ENCODE results near the gene S100A10.

S100A10 gene

GRCh38 chr1:151960780-151961513 lies 32.7 kb downstream of the S100A10 start:
- DNase-seq, result no peak

- DNase-seq, result peak; percentile 52
These were observed 34.7 kb downstream of the S100A10 start for GRCh38 chr1:151958959-151959358.

- DNase-seq, result no peak
These were observed 36.6 kb downstream of the S100A10 start for GRCh38 chr1:151956957-151957497.

- DNase-seq, result no peak
These were observed 40.1 kb downstream of the S100A10 start for GRCh38 chr1:151953409-151954094.

GRCh38 chr1:151952811-151953210 lies 40.8 kb downstream of the S100A10 start:
- DNase-seq, result no peak

GRCh38 chr1:151949371-151950193 lies 44.1 kb downstream of the S100A10 start:
- DNase-seq, result no peak

- DNase-seq, result no peak
These were observed 45.2 kb downstream of the S100A10 start for GRCh38 chr1:151948506-151948905.

- no peak for DNase-seq
These were observed 46.5 kb downstream of the S100A10 start for GRCh38 chr1:151947140-151947539.

GRCh38 chr1:151945725-151946722 lies 47.6 kb downstream of the S100A10 start:
- peak; percentile 99 for DNase-seq

GRCh38 chr1:151944857-151945575 lies 48.6 kb downstream of the S100A10 start:
- no peak for DNase-seq

- peak; percentile 90 for DNase-seq
These were observed 49.4 kb downstream of the S100A10 start for GRCh38 chr1:151944126-151944856.

- DNase-seq, result no peak
These were observed 50.1 kb downstream of the S100A10 start for GRCh38 chr1:151943591-151943990.

GRCh38 chr1:151942882-151943281 lies 50.8 kb downstream of the S100A10 start:
- no peak for DNase-seq

GRCh38 chr1:151940541-151940940 lies 53.1 kb downstream of the S100A10 start:
- DNase-seq, result peak; percentile 54

GRCh38 chr1:151939779-151940178 lies 53.9 kb downstream of the S100A10 start:
- peak; percentile 67 for DNase-seq

GRCh38 chr1:151939141-151939540 lies 54.5 kb downstream of the S100A10 start:
- DNase-seq, result no peak

- no peak for DNase-seq
These were observed 57.0 kb downstream of the S100A10 start for GRCh38 chr1:151936653-151937052.

GRCh38 chr1:151935894-151936602 lies 57.6 kb downstream of the S100A10 start:
- no peak for DNase-seq

- no peak for DNase-seq
These were observed 58.5 kb downstream of the S100A10 start for GRCh38 chr1:151935154-151935553.

- DNase-seq, result peak; percentile 64
These were observed 59.6 kb downstream of the S100A10 start for GRCh38 chr1:151934048-151934493.
